ENCODE results near the gene IRF7. TPM values are rescaled to one million over a fixed set of nuclear protein-coding genes. Genes with fewer than 3 reads are reported as not detected.

IRF7 gene
- total RNA-seq, 4 donors from 2014 or later, result 9.0 to 37.7 (median 27.5) TPM

DNA sequence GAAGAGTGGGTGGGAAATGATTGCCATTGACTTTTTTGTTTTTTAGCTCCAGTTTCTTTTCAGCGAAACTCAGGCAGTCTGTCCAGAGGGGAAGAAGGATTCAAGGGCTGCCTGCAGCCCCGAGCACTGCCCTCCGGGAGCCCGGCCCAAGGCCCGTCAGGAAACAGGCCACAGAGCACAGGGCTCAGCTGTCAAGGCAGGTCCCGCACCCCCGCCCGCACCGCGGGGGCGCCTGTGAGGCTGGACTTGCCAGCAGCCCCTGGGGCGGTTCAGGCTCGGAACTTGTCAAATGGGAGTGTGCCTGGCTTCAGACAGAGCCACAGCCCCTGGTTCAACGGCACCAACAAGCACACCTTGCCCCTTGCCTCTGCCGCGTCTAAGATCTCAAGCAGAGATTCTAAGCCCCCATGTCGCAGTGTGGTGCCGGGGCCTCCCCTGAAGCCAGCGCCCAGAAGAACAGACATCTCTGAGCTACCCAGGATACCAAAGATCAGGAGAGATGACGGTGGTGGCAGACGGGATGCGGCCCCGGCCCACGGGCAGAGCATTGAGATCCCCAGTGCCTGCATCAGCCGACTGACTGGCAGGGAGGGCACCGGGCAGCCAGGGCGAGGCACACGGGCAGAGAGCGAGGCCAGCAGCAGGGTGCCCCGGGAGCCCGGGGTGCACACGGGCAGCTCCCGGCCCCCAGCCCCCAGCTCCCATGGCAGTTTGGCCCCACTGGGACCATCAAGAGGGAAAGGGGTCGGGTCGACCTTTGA, 8.6 kb downstream of the IRF7 start:
- H3K27ac ChIP-seq, result peak overlapping the region in 1 of 4 donors; percentile 63
- H3K4me1 ChIP-seq, result no peaks in the 10 kb centered on the region
- H3K4me3 ChIP-seq, result no peak overlapping the region
- no peaks in the 10 kb centered on the region for H3K9me3 ChIP-seq
- 86 to 89% methylated on average over 1 to 27 of the region's 35 CpGs for WGBS, 2 donors
- no peaks in the 10 kb centered on the region for H3K27me3 ChIP-seq
- H3K36me3 ChIP-seq, result peaks cover 4 to 100% (median 56%) of the 10 kb centered on the region in 3 donors
- TF ChIP-seq POLR2A (IDR thresholded peaks at IDR 0.05) (no peak), EP300 (IDR thresholded peaks at IDR 0.05) (no peak)
- TF ChIP-seq, protein P1, sequence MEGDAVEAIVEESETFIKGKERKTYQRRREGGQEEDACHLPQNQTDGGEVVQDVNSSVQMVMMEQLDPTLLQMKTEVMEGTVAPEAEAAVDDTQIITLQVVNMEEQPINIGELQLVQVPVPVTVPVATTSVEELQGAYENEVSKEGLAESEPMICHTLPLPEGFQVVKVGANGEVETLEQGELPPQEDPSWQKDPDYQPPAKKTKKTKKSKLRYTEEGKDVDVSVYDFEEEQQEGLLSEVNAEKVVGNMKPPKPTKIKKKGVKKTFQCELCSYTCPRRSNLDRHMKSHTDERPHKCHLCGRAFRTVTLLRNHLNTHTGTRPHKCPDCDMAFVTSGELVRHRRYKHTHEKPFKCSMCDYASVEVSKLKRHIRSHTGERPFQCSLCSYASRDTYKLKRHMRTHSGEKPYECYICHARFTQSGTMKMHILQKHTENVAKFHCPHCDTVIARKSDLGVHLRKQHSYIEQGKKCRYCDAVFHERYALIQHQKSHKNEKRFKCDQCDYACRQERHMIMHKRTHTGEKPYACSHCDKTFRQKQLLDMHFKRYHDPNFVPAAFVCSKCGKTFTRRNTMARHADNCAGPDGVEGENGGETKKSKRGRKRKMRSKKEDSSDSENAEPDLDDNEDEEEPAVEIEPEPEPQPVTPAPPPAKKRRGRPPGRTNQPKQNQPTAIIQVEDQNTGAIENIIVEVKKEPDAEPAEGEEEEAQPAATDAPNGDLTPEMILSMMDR (IDR thresholded peaks at IDR 0.05), result no peak
- DNase-seq (ENCODE audit: low spot score in 2 of 2), result no peak

DNA sequence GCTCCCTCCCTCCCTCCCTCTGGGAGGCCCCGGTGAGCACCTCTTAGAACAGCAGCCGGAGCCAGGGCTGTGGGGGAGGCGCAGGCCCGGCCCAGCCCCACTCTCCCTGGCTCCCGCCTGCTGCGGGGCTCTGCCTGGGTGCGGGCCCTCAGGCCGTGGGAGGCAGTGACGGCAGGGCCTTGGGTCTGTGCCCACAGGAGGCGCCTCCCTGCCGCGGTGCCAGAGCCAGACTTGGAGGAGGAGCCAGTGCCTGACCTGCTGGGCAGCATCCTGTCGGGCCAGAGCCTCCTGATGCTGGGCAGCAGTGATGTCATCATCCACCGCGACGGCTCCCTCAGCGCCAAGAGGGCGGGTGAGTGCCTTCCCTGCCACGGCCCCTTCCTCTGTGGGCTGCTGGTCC, 9.5 kb downstream of the IRF7 start:
- no peaks in the 10 kb centered on the region for H3K9me3 ChIP-seq
- H3K27me3 ChIP-seq, result no peaks in the 10 kb centered on the region
- TF ChIP-seq POLR2A (IDR thresholded peaks at IDR 0.05), result no peak
- no peaks in the 10 kb centered on the region for H3K4me1 ChIP-seq
- H3K27ac ChIP-seq, result peak overlapping the region in 2 of 4 donors; percentile 3 to 63
- peaks cover 4 to 100% (median 59%) of the 10 kb centered on the region in 3 donors for H3K36me3 ChIP-seq
- no peak for DNase-seq (ENCODE audit: low spot score in 2 of 2)
- 58 to 69% methylated on average over 16 to 18 of the region's 19 CpGs for WGBS, 2 donors
- no peak overlapping the region for H3K4me3 ChIP-seq

DNA sequence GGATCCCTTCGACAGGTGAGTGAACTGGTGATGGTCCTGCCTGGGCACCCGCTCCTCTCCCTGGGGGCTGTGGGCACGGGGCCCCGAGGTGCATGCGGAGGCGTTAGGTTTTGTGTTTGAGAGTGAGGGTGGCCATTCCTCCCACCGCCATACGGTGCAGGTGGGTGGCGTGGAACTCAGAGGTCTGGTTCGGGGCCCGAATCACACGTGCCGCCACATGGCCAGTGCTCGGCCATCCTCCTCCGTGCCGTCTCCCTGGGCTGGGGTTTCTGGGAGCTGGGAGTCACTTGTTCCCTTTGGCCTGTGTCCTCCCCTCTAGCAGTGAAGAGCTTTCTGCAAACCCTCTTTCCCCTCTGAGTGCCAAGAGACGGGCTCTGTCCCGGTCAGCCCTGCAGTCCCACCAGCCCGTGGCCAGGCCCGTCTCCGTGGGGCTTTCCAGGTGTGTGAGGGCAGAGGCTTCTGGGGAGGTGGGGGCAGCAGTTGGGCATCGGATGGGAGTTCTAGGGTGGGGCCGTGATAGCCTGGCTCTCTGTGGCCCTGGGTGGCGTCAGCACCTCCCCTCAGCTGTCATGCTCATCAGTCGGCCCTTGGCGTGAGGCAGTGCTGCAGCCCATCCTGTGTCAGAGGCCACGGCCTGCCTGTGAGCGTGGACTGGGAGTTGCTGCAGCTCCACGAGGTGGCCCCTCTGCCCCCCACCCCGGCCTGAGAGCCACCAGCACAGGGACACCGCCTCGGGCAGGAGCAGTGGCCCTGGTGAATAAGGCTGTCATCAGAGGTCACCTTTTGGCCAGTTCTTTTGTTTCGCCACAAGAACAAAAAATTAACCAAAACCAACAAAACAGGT, 10.2 kb downstream of the IRF7 start:
- peak overlapping the region in 2 of 4 donors; percentile 3 to 63 for H3K27ac ChIP-seq
- H3K36me3 ChIP-seq, result peaks cover 4 to 100% (median 53%) of the 10 kb centered on the region in 3 donors
- TF ChIP-seq POLR2A (IDR thresholded peaks at IDR 0.05) (no peak), EP300 (IDR thresholded peaks at IDR 0.05) (no peak)
- TF ChIP-seq, protein P1 (IDR thresholded peaks at IDR 0.05), result no peak
- 92 to 96% methylated on average over 27 to 33 of the region's 33 CpGs for WGBS, 2 donors
- no peaks in the 10 kb centered on the region for H3K4me1 ChIP-seq
- DNase-seq (ENCODE audit: low spot score in 2 of 2), result no peak
- no peaks in the 10 kb centered on the region for H3K9me3 ChIP-seq
- no peak overlapping the region for H3K4me3 ChIP-seq
- H3K27me3 ChIP-seq, result no peaks in the 10 kb centered on the region

DNA sequence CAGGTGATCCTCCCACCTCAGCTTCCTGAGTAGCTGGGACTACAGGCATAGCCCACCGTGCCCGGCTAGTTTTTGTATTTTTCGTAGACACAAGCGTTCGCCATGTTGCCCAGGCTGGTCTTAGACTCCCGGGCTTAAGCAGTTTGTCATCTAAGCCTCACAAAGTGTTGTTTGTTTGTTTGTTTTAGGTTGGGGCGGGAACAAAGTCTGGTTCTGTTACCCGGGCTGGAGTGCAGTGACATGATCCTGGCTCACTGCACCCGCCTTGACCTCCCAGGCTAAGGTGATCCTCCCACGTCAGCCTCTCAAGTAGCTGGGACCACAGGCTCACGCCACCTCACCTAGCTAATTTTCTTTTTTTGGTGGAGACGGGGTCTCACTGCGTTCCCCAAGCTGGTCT, 12.6 kb downstream of the IRF7 start:
- TF ChIP-seq EP300 (IDR thresholded peaks at IDR 0.05) (no peak), POLR2A (IDR thresholded peaks at IDR 0.05) (no peak)
- TF ChIP-seq, protein P1 (IDR thresholded peaks at IDR 0.05), result no peak
- H3K4me3 ChIP-seq, result no peak overlapping the region
- peaks cover 4 to 100% (median 62%) of the 10 kb centered on the region in 3 donors for H3K36me3 ChIP-seq
- DNase-seq (ENCODE audit: low spot score in 2 of 2), result no peak
- no peaks in the 10 kb centered on the region for H3K9me3 ChIP-seq
- H3K27ac ChIP-seq, result no peak overlapping the region
- no peaks in the 10 kb centered on the region for H3K27me3 ChIP-seq
- 86 to 90% methylated on average over 13 of the region's 13 CpGs for WGBS, 2 donors
- no peaks in the 10 kb centered on the region for H3K4me1 ChIP-seq

DNA sequence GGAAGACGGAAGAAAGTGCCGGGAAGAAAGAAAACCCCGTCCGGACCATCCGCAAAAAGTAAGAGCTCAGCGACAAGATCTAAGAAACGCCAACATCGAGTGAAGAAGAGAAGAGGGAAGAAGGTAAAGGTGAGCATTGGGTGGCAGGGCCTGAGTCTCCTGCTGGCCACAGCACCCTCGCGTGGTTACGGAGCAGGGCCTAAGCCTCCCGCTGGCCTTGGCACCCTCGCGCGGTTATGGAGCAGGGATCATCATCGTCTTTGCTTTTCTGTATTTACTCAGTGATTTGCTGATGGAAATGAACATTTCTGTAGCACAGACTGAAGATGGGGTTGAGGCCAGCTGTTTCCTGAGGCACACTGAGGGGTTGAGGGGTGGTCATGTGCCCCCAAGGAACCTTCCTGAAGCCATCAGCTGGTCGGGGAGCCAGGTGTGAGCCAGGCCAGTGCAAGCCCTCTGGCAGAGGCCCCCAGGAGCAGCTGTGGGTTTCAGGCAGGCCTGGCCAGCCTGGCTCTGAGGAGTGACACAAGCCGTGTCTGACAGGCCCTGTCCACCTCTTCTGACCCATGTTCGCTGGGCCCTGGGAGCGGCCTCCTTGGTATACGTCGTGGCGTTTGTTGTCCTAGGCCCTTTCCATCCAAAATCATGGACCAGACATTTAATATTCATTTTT, 14.0 kb downstream of the IRF7 start:
- DNase-seq (ENCODE audit: low spot score in 2 of 2), result no peak
- Histone ChIP-seq H3K9me3 (no peaks in the 10 kb centered on the region), H3K27ac (no peak overlapping the region), H3K27me3 (no peaks in the 10 kb centered on the region), H3K36me3 (peaks cover 4 to 100% (median 62%) of the 10 kb centered on the region in 3 donors), H3K4me1 (no peaks in the 10 kb centered on the region), H3K4me3 (no peak overlapping the region)
- TF ChIP-seq EP300 (IDR thresholded peaks at IDR 0.05) (no peak), POLR2A (IDR thresholded peaks at IDR 0.05) (no peak)
- TF ChIP-seq, protein P1 (IDR thresholded peaks at IDR 0.05), result no peak
- 92% methylated on average over 23 of the region's 23 CpGs for WGBS, 2 donors

Data from tibial nerve (tissue), 4 donors.